HUES48 (cell line): ENCODE results near the gene IDH3G.
"Not testable (repeated sequence)": the region's sequence is repeated elsewhere in the genome, so short reads cannot be mapped to it uniquely, and the experiment has no call there.

ENCODE experiments used
- H3K27ac ChIP-seq: one replicate; pipeline ENCODE4 v1.7.0; 2013; ENCODE audit warnings: low read depth, low read length, inconsistent platforms
- H3K27me3 ChIP-seq: 2 replicates; pipeline ENCODE4 v1.6.1; 2013; ENCODE audit warnings: mild to moderate bottlenecking, low read length; ENCODE audit not compliant: control insufficient read depth, insufficient read depth
- H3K36me3 ChIP-seq: 2 replicates; pipeline ENCODE4 v1.6.1; 2013; ENCODE audit warnings: low read length; ENCODE audit not compliant: control insufficient read depth, insufficient read depth
- H3K4me1 ChIP-seq: 2 replicates; pipeline ENCODE4 v1.6.1; 2013; ENCODE audit warnings: mild to moderate bottlenecking, low read length; ENCODE audit not compliant: control insufficient read depth, insufficient read depth
- H3K4me3 ChIP-seq: 2 replicates; pipeline ENCODE4 v1.5.1; 2013; ENCODE audit warnings: mild to moderate bottlenecking, low read depth, low read length
- H3K9ac ChIP-seq: 2 replicates; pipeline ENCODE4 v1.6.1; 2013; ENCODE audit warnings: mild to moderate bottlenecking, low read depth, low read length, moderate library complexity
- H3K9me3 ChIP-seq: 2 replicates; pipeline ENCODE4 v1.6.1; 2013; ENCODE audit warnings: low read length; ENCODE audit not compliant: control insufficient read depth, insufficient read depth

IDH3G gene

GRCh38 chrX:153827903-153828302, 33.7 kb upstream of the IDH3G start:
- Histone ChIP-seq H3K27me3 (peaks cover 7% of the 10 kb centered on the region; the same call in 1 of the 2 replicates), H3K4me3 (peak overlapping the region; percentile 76), H3K9ac (no peak overlapping the region)

GRCh38 chrX:153827016-153827415, 32.8 kb upstream of the IDH3G start:
- Histone ChIP-seq H3K27ac (peak overlapping the region; percentile 62), H3K4me3 (peak overlapping the region; percentile 76), H3K9me3 (peaks cover 24% of the 10 kb centered on the region), H3K27me3 (peaks cover 7% of the 10 kb centered on the region; the same call in 1 of the 2 replicates), H3K4me1 (peaks cover 22% of the 10 kb centered on the region), H3K36me3 (no peaks in the 10 kb centered on the region), H3K9ac (no peak overlapping the region)

More at GRCh38 chrX:153827903-153828302, 33.7 kb upstream of the IDH3G start:
- Histone ChIP-seq H3K4me1 (peaks cover 22% of the 10 kb centered on the region), H3K27ac (peak overlapping the region; percentile 83), H3K9me3 (peaks cover 28% of the 10 kb centered on the region), H3K36me3 (no peaks in the 10 kb centered on the region)

- peaks cover 26% of the 10 kb centered on the region for H3K4me1 ChIP-seq
- H3K4me3 ChIP-seq, result no peak overlapping the region
- H3K27ac ChIP-seq, result no peak overlapping the region
- H3K36me3 ChIP-seq, result no peaks in the 10 kb centered on the region
- H3K27me3 ChIP-seq, result no peaks in the 10 kb centered on the region
- no peak overlapping the region for H3K9ac ChIP-seq
- H3K9me3 ChIP-seq, result peaks cover 33% of the 10 kb centered on the region
Measured at GRCh38 chrX:153825042-153825441, 30.9 kb upstream of the IDH3G start.

- no peak overlapping the region for H3K4me3 ChIP-seq
- H3K27me3 ChIP-seq, result no peaks in the 10 kb centered on the region
- peaks cover 35% of the 10 kb centered on the region for H3K9me3 ChIP-seq
- H3K9ac ChIP-seq, result no peak overlapping the region
- no peaks in the 10 kb centered on the region for H3K36me3 ChIP-seq
- H3K27ac ChIP-seq, result no peak overlapping the region
- peaks cover 26% of the 10 kb centered on the region for H3K4me1 ChIP-seq
Measured at GRCh38 chrX:153824348-153824747, 30.2 kb upstream of the IDH3G start.

- H3K4me1 ChIP-seq, result peaks cover 17% of the 10 kb centered on the region; the same call in 1 of the 2 replicates
- H3K4me3 ChIP-seq, result no peak overlapping the region
- H3K9ac ChIP-seq, result no peak overlapping the region
- no peaks in the 10 kb centered on the region for H3K27me3 ChIP-seq
- peaks cover 43% of the 10 kb centered on the region for H3K9me3 ChIP-seq
- no peaks in the 10 kb centered on the region for H3K36me3 ChIP-seq
- H3K27ac ChIP-seq, result no peak overlapping the region
Measured at GRCh38 chrX:153821066-153821465, 26.9 kb upstream of the IDH3G start.

GRCh38 chrX:153820601-153821000, 26.4 kb upstream of the IDH3G start:
- peaks cover 14% of the 10 kb centered on the region; the same call in 1 of the 2 replicates for H3K4me1 ChIP-seq
- no peak overlapping the region for H3K9ac ChIP-seq
- H3K4me3 ChIP-seq, result no peak overlapping the region
- H3K36me3 ChIP-seq, result no peaks in the 10 kb centered on the region
- no peak overlapping the region for H3K27ac ChIP-seq
- H3K27me3 ChIP-seq, result no peaks in the 10 kb centered on the region
- H3K9me3 ChIP-seq, result peaks cover 41% of the 10 kb centered on the region

GRCh38 chrX:153819384-153820040, 25.3 kb upstream of the IDH3G start:
- Histone ChIP-seq H3K4me1 (peaks cover 7% of the 10 kb centered on the region; the same call in 1 of the 2 replicates), H3K27me3 (no peaks in the 10 kb centered on the region), H3K9me3 (peaks cover 38% of the 10 kb centered on the region), H3K27ac (peak overlapping the region; percentile 67), H3K9ac (peak overlapping the region; percentile 39; the same call in 1 of the 2 replicates), H3K4me3 (peak overlapping the region; percentile 48), H3K36me3 (no peaks in the 10 kb centered on the region)

- H3K9ac ChIP-seq, result peak overlapping the region; percentile 39; the same call in 1 of the 2 replicates
- H3K9me3 ChIP-seq, result peaks cover 31% of the 10 kb centered on the region
- H3K36me3 ChIP-seq, result no peaks in the 10 kb centered on the region
- H3K4me1 ChIP-seq, result peaks cover 7% of the 10 kb centered on the region; the same call in 1 of the 2 replicates
- no peaks in the 10 kb centered on the region for H3K27me3 ChIP-seq
- H3K27ac ChIP-seq, result peak overlapping the region; percentile 67
- H3K4me3 ChIP-seq, result peak overlapping the region; percentile 48
Measured at GRCh38 chrX:153818571-153819383, 24.6 kb upstream of the IDH3G start.

- not testable (repeated sequence) for H3K9ac ChIP-seq, H3K4me1 ChIP-seq, H3K27me3 ChIP-seq, H3K4me3 ChIP-seq, H3K36me3 ChIP-seq, H3K27ac ChIP-seq
- peaks cover 35% of the 10 kb centered on the region for H3K9me3 ChIP-seq
Measured at GRCh38 chrX:153818064-153818463, 23.9 kb upstream of the IDH3G start.

- Histone ChIP-seq H3K27me3 (no peaks in the 10 kb centered on the region), H3K4me3 (no peak overlapping the region)
Measured at GRCh38 chrX:153816831-153817690, 22.9 kb upstream of the IDH3G start.

More at GRCh38 chrX:153816831-153817690, 22.9 kb upstream of the IDH3G start:
- Histone ChIP-seq H3K36me3 (no peaks in the 10 kb centered on the region), H3K4me1 (peaks cover 7% of the 10 kb centered on the region), H3K27ac (no peak overlapping the region), H3K9me3 (peaks cover 37% of the 10 kb centered on the region), H3K9ac (no peak overlapping the region)
